Amygdala (tissue), 56 donors: Measurements from ENCODE around the gene SHF.
"Not testable (repeated sequence)": the region's sequence is repeated elsewhere in the genome, so short reads cannot be mapped to it uniquely, and the experiment has no call there.

ENCODE experiments used
- DNase-seq, 56 donors: peaks; one replicate each; lab custom pipeline; 2025; lab: John Stamatoyannopoulos, UW

Gene SHF, protein sequence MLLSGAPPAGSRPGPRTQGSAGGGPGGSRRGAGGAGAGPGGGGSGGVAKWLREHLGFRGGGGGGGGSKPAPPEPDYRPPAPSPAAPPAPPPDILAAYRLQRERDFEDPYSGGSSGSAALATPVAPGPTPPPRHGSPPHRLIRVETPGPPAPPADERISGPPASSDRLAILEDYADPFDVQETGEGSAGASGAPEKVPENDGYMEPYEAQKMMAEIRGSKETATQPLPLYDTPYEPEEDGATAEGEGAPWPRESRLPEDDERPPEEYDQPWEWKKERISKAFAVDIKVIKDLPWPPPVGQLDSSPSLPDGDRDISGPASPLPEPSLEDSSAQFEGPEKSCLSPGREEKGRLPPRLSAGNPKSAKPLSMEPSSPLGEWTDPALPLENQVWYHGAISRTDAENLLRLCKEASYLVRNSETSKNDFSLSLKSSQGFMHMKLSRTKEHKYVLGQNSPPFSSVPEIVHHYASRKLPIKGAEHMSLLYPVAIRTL

GRCh38 chr15:45187894-45188830 is at the start of gene SHF:
TSS of gene SHF (minus strand) at chr15:45187966. CDS start at chr15:45187951, 15 bp downstream.
- DNase-seq = peak in 38 of 56 donors; percentile 16 to 76 (median 50)

DNA sequence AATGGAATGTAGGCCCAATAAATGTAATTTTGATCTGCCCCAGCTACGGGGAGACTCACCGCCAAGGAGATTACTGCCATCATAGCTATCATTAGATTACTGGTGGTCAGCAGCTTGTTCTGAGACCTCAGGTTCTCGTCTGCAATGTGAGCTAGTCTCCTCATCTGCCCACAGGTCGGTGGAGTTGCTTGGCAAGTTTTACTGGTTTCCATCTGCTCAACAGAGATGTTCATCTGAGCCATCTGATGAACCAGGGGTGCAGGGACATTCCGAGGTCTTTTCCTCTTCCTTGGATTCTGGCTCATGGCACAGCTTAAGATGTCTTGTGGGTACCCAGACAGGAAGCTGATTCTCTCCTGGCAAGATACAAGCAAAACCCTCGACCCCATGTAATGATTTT is 49.0 kb upstream of the SHF start:
- DNase-seq = not testable (repeated sequence)

- no peak for DNase-seq
Observed at GRCh38 chr15:45234562-45235235, 46.9 kb upstream of the SHF start.

DNA sequence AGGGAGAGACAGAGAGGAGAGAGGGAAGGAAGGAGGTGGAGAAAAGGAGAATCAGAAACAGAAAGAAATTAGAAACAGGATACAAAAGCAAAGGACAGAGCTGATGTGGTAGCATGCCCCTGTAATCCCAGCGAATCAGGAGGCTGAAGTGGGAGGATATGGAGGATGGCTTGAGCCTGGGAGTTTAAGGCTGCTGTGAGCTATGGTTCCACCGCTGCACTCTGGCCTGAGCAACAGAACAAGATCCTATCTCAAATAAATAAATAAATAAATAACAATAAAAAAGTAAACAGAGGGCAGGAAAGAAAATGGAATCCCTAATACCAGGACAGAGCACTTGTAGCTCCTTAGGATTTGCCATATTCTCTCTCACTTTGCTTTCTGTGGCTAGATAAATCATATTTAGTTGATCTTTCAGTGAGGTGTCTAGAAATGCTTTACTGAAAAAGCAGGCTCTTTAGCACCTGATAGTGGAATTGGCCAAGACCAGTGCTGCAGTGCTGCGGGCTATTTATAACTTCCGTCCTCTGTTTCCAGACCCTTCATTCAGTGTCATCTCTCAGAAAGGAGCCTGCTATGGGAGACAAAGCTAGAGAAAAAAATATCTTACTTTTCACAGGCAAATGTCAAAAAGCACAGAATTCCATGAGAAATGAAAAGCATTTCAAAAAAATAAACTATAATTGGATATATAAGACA is 44.2 kb upstream of the SHF start:
- no peak for DNase-seq

GRCh38 chr15:45231132-45231531 is 43.4 kb upstream of the SHF start:
- DNase-seq = no peak

GRCh38 chr15:45230245-45230965 is 42.6 kb upstream of the SHF start:
- no peak for DNase-seq

DNA sequence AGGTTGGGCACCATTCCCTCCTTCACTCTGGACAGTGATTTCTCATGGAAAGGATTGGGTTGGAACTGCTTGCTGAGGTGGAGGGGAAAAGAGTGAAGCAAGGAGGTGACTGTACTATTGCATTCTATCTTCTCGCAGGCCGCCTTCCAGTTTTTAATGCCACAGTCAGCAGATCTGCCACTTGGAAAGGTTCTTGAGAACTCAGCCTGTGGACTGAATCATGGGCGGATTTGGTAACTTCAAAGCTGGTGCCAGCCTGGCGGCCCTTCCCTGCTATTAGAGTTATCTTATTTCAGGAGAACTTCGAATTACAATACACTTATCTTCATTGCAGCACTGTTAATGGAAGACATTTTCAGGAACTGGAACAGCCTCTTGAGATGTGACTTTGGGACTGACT is 41.2 kb upstream of the SHF start:
- no peak for DNase-seq

DNA sequence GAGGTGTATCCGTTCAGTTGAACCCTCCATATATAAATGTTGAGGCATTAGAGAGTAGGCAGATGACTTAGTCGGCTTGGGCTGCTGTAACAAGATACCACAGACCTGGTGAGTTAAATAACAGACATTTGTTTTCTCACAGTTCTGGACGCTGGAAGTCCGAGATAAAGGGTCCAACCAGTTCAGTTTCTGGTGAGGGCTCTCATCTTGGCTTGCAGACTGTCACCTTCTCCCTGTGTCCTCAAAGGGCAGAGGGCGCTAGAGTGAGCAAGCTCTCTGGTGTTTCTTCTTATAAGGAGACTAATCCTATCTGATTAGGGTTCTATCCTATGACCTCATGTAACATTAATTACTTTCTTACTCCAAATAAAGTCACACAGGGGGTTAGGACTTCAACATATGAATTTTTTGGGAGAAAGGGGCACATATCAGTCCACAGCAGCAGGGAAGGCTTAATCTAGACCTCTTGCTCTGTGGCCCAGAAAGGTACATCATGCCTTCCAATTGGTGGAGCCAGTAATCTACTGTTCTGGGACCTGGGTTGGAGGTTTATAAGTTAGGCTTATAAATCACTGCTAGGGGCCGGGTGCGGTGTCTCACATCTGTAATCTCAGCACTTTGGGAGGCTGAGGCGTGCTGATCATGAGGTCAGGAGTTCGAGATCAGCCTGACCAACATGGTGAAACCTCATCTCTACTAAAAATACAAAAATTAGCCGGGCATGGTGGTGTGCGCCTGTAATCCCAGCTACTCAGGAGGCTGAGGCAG is 37.9 kb upstream of the SHF start:
- no peak for DNase-seq

- DNase-seq = no peak
Observed at GRCh38 chr15:45224621-45225217, 37.0 kb upstream of the SHF start.

DNA sequence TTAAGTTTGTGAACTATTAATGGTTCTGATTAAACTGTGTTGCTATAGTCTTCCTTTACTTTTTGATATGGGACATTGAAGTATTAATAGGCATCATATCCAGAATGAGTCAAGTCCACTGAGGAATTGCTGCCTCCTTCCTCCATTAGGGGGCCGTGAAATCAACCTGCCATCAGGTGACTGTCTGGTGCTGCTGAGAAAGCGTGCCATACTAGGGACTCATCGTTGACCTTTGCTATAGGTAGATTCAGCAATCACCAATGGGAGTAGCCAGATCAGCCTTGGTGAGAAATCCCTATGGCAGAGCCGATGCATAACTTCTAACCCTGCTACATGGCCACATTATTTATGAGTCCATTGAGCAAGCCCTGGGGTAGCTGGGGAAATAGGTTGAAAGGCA is 34.2 kb upstream of the SHF start:
- no peak for DNase-seq

DNA sequence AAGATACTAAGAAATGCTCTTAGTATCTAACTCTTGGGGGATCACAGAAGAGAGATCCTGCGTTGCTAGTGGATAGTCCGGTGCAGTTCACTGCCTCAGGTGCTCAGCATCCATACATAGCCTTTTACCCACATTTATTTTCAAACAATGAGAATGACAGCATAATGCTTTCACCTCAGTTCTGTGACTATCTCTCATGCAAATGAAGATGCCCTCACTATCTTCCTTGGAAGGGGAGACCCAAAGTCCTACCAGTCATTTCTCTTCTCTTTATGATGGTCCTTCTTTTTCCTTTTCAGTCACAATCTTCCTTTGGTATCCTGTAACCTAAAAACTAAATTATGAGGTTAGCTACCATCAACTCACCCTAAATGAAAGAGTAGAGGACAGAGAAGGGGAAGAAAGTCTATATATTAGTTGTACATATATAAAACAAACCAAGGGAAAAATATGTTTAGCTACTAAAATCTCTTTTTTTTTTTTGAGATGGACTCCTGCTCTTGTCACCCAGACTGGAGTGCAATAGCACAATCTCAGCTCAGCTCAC is 33.4 kb upstream of the SHF start:
- no peak for DNase-seq

DNA sequence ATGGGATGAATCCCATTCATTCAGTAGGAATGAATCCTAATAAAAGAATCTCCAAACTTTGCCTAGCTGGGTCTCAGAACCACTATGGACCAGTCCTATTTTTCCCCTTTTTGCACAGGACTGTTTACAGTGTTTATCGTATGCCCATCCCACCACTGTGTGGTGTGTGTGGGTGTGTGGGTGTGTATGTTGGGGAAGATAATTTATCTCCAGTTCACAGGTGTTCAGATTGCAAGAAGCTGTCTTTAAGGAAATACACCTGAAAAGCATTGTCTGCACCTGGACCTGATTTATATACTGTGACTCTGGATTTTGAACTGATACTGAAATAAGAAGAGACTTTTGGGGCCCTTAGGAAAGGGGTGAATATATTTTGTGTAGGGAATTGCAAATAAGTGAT is 24.7 kb upstream of the SHF start:
- DNase-seq = no peak

GRCh38 chr15:45205192-45205591 is 17.4 kb upstream of the SHF start:
- peak in 24 of 56 donors; percentile 10 to 72 (median 37) for DNase-seq

DNA sequence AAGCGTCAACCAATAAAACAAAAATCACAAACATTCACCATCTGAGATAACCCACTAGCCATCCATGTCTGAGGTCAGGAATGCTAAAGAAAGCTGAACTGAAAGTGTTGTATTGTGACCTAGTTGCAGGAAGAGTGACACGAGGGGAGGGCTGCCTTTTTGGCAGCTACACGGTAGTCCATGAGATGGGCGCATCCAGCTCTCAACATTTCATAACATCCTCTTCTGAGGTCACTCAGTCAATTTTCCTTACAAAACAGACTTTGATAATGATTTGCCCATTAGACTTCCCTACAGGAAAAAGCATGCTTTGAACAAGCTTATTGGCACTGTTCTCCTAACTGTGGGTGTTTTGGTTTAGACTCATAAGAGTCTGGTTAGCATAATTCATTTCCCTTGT is 15.4 kb upstream of the SHF start:
- peak in 1 of 56 donors; percentile 9 for DNase-seq

- DNase-seq = no peak
Observed at GRCh38 chr15:45201869-45202268, 14.1 kb upstream of the SHF start.

DNA sequence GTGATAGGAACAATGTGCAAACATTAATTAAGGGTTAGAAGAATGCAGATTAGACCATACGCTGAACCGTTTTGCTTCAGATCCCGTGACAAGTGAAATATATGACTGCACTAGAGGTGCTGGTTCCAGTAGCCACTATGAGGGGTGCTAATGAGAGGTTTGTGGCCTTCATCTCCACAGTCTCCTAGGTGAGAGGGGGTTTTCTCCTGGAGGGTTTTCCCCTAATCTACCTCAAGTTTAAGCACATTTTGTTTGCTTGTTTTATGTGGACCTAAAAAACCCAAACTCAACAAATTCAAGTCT is 13.7 kb upstream of the SHF start:
- no peak for DNase-seq

- peak; percentile 54 to 95 (median 82) for DNase-seq
Observed at GRCh38 chr15:45200799-45201556, 13.2 kb upstream of the SHF start.
